GM23338 (cell line): ENCODE measurements around the gene IFI44L. TPM values are rescaled to one million over a fixed set of nuclear protein-coding genes. Genes with fewer than 3 reads are reported as not detected.

ENCODE experiments used
- ATAC-seq: fragments of 200-7000 bp; cut with Tn5 transposase; 3 replicates; pipeline ENCODE4 v1.9.1; 2020
- DNase-seq: peaks from one replicate; pipeline ENCODE4 v3.0.0-alpha.2; 2015; ENCODE audit warnings: low spot score
- H2AFZ ChIP-seq: fragments of 200-600 bp; sonication (generic); 2 replicates; pipeline ENCODE4 v1.8.0; 2016; ENCODE audit warnings: antibody characterized with exemption, mild to moderate bottlenecking, moderate library complexity
- H3F3A ChIP-seq: fragments of 200-600 bp; sonication (generic); replicated peaks from 2 replicates; pipeline ENCODE4 v1.8.0; 2017; ENCODE audit warnings: antibody characterized with exemption, mixed run types, low read depth
- H3K27ac ChIP-seq: fragments of 200-600 bp; sonication (generic); 2 replicates; pipeline ENCODE4 v1.6.1; 2016; ENCODE audit warnings: low read depth
- H3K27me3 ChIP-seq: fragments of 200-600 bp; sonication (generic); 2 replicates; pipeline ENCODE4 v1.8.0; 2016; ENCODE audit warnings: mild to moderate bottlenecking, mixed run types, moderate library complexity; ENCODE audit not compliant: insufficient read depth
- H3K36me3 ChIP-seq: fragments of 200-600 bp; sonication (generic); 2 replicates; pipeline ENCODE4 v1.8.0; 2016; ENCODE audit warnings: mild to moderate bottlenecking; ENCODE audit not compliant: insufficient read depth
- H3K4me1 ChIP-seq: fragments of 200-600 bp; sonication (generic); 2 replicates; pipeline ENCODE4 v1.8.0; 2016; ENCODE audit warnings: mild to moderate bottlenecking, moderate library complexity; ENCODE audit not compliant: insufficient read depth
- H3K4me2 ChIP-seq: fragments of 200-600 bp; sonication (generic); 2 replicates; pipeline ENCODE4 v1.7.1; 2017; ENCODE audit warnings: mixed run types
- H3K4me3 ChIP-seq: fragments of 200-600 bp; sonication (generic); 2 replicates; pipeline ENCODE4 v1.6.1; 2016; ENCODE audit warnings: mixed run types
- H3K79me2 ChIP-seq: fragments of 200-600 bp; sonication (generic); replicated peaks from 2 replicates; pipeline ENCODE4 v1.8.0; 2017; ENCODE audit warnings: mild to moderate bottlenecking; ENCODE audit not compliant: insufficient read depth
- H3K9me2 ChIP-seq: fragments of 200-600 bp; sonication (generic); 2 replicates; pipeline ENCODE4 v1.8.0; 2017; ENCODE audit not compliant: insufficient read depth
- H4K20me1 ChIP-seq: fragments of 200-600 bp; sonication (generic); replicated peaks from 2 replicates; pipeline ENCODE4 v1.8.0; 2017; ENCODE audit warnings: mild to moderate bottlenecking; ENCODE audit not compliant: insufficient read depth
- H3K27ac Mint-ChIP-seq: 2 replicates; pipeline ENCODE4 v1.8.0; 2020; ENCODE audit warnings: inconsistent platforms, mild to moderate bottlenecking, moderate library complexity, mixed read lengths
- H3K27me3 Mint-ChIP-seq: 3 replicates; pipeline ENCODE4 v1.8.0; 2022; ENCODE audit warnings: low read depth, mild to moderate bottlenecking, moderate library complexity, mixed read lengths, inconsistent platforms; ENCODE audit not compliant: insufficient read depth, poor library complexity
- H3K36me3 Mint-ChIP-seq: 3 replicates; pipeline ENCODE4 v1.8.0; 2021; ENCODE audit warnings: low read depth, mild to moderate bottlenecking, inconsistent platforms, moderate library complexity, mixed read lengths
- H3K4me1 Mint-ChIP-seq: 3 replicates; pipeline ENCODE4 v1.8.0; 2020; ENCODE audit warnings: mild to moderate bottlenecking, inconsistent platforms, mixed read lengths
- H3K4me3 Mint-ChIP-seq: 3 replicates; pipeline ENCODE4 v1.8.0; 2021; ENCODE audit warnings: moderate library complexity, mild to moderate bottlenecking, inconsistent platforms, mixed read lengths
- H3K9me3 Mint-ChIP-seq: 3 replicates; pipeline ENCODE4 v1.8.0; 2020; ENCODE audit warnings: moderate library complexity, mild to moderate bottlenecking, inconsistent platforms, mixed read lengths
- CREB1 ChIP-seq: fragments of 250-450 bp; sonication (Bioruptor Pico); IDR thresholded peaks from 2 replicates; pipeline ENCODE4 v1.5.0; 2020; ENCODE audit warnings: low read depth, mild to moderate bottlenecking, moderate library complexity
- CTCF ChIP-seq, 2 experiments: fragments of 200-600 bp in 1 of 2; sonication (generic) in 1 of 2; conservative IDR thresholded peaks; 2 replicates each; pipeline versions ENCODE4 v1.5.1 to v1.6.1; 2016 to 2017; ENCODE audit warnings: antibody characterized with exemption in 2 of 2, low read depth in 2 of 2, mild to moderate bottlenecking in 2 of 2, moderate library complexity in 1 of 2
- ETS1 ChIP-seq: IDR thresholded peaks from 2 replicates; pipeline ENCODE4 v1.6.1; 2016; ENCODE audit warnings: antibody characterized with exemption
- EZH2 ChIP-seq: fragments of 200-600 bp; sonication (generic); IDR thresholded peaks from one replicate; pipeline ENCODE4 v1.8.0; 2017; ENCODE audit warnings: antibody characterized with exemption, mild to moderate bottlenecking, low read depth; ENCODE audit not compliant: unreplicated experiment
- EZH2phosphoT487 ChIP-seq: fragments of 200-600 bp; sonication (generic); IDR thresholded peaks from one replicate; pipeline ENCODE4 v1.8.1; 2018; ENCODE audit warnings: antibody characterized with exemption; ENCODE audit not compliant: unreplicated experiment
- JUNB ChIP-seq: IDR thresholded peaks from one replicate; pipeline ENCODE4 v1.6.1; 2016; ENCODE audit warnings: antibody characterized with exemption; ENCODE audit not compliant: unreplicated experiment
- NANOG ChIP-seq: IDR thresholded peaks from 2 replicates; pipeline ENCODE4 v1.6.1; 2016; ENCODE audit warnings: antibody characterized with exemption, borderline replicate concordance
- STAT1 ChIP-seq: IDR thresholded peaks from one replicate; pipeline ENCODE4 v1.6.1; 2016; ENCODE audit warnings: antibody characterized with exemption; ENCODE audit not compliant: unreplicated experiment
- ZNF114 ChIP-seq: fragments of 250-450 bp; sonication (Bioruptor Pico); IDR thresholded peaks from 2 replicates; pipeline ENCODE4 v1.5.0; 2020; ENCODE audit warnings: mild to moderate bottlenecking, moderate library complexity
- ZNF462 ChIP-seq: fragments of 250-450 bp; sonication (Bioruptor Pico); IDR thresholded peaks from 2 replicates; pipeline ENCODE4 v1.5.0; 2020; ENCODE audit warnings: mild to moderate bottlenecking, moderate library complexity
- polyA plus RNA-seq: library from polyadenylated mRNA; unstranded; fragments of >200 nt; fragmentation: Nextera tagmentation; extraction: Ambion mirVana; gene quantifications from 2 replicates; pipeline ENCODE4 v1.2.1, GENCODE V29; 2016
- total RNA-seq: library from RNA; depleted of rRNA; stranded (reverse); fragments of >200 nt; shearing (Covaris generic); gene quantifications from 2 replicates; pipeline ENCODE4 v1.2.3, GENCODE V29; 2014
- TF ChIP-seq, protein P1 (sequence below): IDR thresholded peaks from one replicate; pipeline ENCODE4 v1.6.1; 2018; ENCODE audit warnings: antibody characterized with exemption; ENCODE audit not compliant: unreplicated experiment

Gene IFI44L
- total and polyA plus RNA-seq, 2 experiments from 2014 or later = not detected

DNA sequence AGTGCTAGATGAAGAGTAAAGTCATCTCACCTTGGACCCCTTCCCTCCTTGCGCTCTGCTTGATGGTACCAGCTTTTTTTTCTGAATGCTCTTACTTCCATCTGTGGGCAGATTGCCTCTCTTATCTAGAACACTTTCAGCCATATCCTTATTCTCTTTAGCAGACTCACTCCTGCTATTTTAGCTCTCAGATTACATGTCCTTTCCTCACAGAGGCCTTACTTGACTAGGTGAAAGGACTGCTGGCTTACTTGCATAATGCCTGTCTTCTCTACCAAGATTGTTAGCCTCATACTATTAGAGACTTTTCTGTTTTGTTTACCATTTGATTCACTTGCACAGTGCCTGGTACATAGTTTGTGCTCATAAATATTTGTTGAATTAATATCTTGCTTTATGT lies 38.7 kb downstream of the IFI44L start:
- Histone ChIP-seq H3K79me2 (no peaks in the 10 kb centered on the region), H3K9me2 (no peaks in the 10 kb centered on the region), H4K20me1 (no peaks in the 10 kb centered on the region), H3K4me2 (no peak overlapping the region), H3K4me1 (no peaks in the 10 kb centered on the region), H3K36me3 (no peaks in the 10 kb centered on the region), H3F3A (no peaks in the 10 kb centered on the region), H2AFZ (no peak overlapping the region), H3K27ac (no peak overlapping the region), H3K4me3 (no peak overlapping the region), H3K27me3 (peaks cover 33% of the 10 kb centered on the region; the same call in 1 of the 2 replicates)
- no peak for ATAC-seq
- Mint-ChIP-seq H3K4me1 (peaks cover 3% of the 10 kb centered on the region; the same call in 1 of the 3 replicates), H3K9me3 (no peaks in the 10 kb centered on the region), H3K27me3 (no peaks in the 10 kb centered on the region), H3K36me3 (no peaks in the 10 kb centered on the region), H3K27ac (no peak overlapping the region), H3K4me3 (no peak overlapping the region)
- TF ChIP-seq CTCF (conservative IDR thresholded peaks at IDR 0.05; ENCODE audit: low read depth in 2 of 2) = no peak
- no peak for TF ChIP-seq JUNB
- TF ChIP-seq STAT1 = no peak
- TF ChIP-seq, protein P1, sequence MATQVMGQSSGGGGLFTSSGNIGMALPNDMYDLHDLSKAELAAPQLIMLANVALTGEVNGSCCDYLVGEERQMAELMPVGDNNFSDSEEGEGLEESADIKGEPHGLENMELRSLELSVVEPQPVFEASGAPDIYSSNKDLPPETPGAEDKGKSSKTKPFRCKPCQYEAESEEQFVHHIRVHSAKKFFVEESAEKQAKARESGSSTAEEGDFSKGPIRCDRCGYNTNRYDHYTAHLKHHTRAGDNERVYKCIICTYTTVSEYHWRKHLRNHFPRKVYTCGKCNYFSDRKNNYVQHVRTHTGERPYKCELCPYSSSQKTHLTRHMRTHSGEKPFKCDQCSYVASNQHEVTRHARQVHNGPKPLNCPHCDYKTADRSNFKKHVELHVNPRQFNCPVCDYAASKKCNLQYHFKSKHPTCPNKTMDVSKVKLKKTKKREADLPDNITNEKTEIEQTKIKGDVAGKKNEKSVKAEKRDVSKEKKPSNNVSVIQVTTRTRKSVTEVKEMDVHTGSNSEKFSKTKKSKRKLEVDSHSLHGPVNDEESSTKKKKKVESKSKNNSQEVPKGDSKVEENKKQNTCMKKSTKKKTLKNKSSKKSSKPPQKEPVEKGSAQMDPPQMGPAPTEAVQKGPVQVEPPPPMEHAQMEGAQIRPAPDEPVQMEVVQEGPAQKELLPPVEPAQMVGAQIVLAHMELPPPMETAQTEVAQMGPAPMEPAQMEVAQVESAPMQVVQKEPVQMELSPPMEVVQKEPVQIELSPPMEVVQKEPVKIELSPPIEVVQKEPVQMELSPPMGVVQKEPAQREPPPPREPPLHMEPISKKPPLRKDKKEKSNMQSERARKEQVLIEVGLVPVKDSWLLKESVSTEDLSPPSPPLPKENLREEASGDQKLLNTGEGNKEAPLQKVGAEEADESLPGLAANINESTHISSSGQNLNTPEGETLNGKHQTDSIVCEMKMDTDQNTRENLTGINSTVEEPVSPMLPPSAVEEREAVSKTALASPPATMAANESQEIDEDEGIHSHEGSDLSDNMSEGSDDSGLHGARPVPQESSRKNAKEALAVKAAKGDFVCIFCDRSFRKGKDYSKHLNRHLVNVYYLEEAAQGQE = no peak
- no peak for TF ChIP-seq ZNF114 (CRISPR knock-in tag)
- TF ChIP-seq NANOG = no peak
- peak; percentile 11 for DNase-seq

DNA sequence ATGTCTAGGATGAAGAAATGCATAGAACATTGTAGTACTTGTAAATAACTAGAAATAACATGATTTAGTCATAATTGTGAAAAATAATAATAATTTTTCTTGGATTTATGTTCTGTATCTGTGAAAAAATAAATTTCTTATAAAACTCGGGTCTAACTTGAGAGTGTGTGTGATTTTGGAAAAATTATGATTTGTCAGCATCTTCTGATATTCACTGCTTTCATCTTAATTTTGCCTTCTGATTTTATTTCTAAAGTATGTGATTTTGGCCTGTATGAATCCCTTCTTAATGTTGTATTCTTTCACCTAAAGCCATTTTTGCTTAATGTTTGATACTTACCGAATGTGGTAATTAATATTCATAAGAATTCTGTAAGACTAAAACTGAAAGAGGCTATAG lies 43.7 kb downstream of the IFI44L start:
- no peaks in the 10 kb centered on the region for H3F3A ChIP-seq
- no peak overlapping the region for H2AFZ ChIP-seq
- H3K36me3 Mint-ChIP-seq = no peaks in the 10 kb centered on the region
- no peaks in the 10 kb centered on the region for H3K27me3 ChIP-seq
- ATAC-seq (no peak), DNase-seq (no peak)
- no peak overlapping the region for H3K27ac Mint-ChIP-seq
- no peaks in the 10 kb centered on the region for H3K36me3 ChIP-seq
- H3K9me3 Mint-ChIP-seq = no peaks in the 10 kb centered on the region
- H3K4me3 Mint-ChIP-seq = no peak overlapping the region
- no peaks in the 10 kb centered on the region for H3K4me1 ChIP-seq
- no peaks in the 10 kb centered on the region for H3K79me2 ChIP-seq
- no peak overlapping the region for H3K4me3 ChIP-seq
- no peak overlapping the region for H3K4me2 ChIP-seq
- H3K27me3 Mint-ChIP-seq = no peaks in the 10 kb centered on the region
- H3K4me1 Mint-ChIP-seq = no peaks in the 10 kb centered on the region; the same call in 2 of the 3 replicates
- H4K20me1 ChIP-seq = no peaks in the 10 kb centered on the region
- no peaks in the 10 kb centered on the region for H3K9me2 ChIP-seq
- no peak overlapping the region for H3K27ac ChIP-seq
- TF ChIP-seq EZH2 = no peak
- no peak for TF ChIP-seq ZNF462
- TF ChIP-seq CREB1 = no peak
- TF ChIP-seq ETS1 = no peak
- no peak for TF ChIP-seq EZH2phosphoT487
